HG03064 (cell line): ENCODE measurements around the gene ATP6V1B1.

ENCODE experiments used
- ATAC-seq: cut with Tn5 transposase; IDR thresholded peaks from one replicate; pipeline ENCODE4 v1.9.1; 2021; ENCODE audit warnings: low read depth; ENCODE audit not compliant: unreplicated experiment

The ATP6V1B1 gene

DNA sequence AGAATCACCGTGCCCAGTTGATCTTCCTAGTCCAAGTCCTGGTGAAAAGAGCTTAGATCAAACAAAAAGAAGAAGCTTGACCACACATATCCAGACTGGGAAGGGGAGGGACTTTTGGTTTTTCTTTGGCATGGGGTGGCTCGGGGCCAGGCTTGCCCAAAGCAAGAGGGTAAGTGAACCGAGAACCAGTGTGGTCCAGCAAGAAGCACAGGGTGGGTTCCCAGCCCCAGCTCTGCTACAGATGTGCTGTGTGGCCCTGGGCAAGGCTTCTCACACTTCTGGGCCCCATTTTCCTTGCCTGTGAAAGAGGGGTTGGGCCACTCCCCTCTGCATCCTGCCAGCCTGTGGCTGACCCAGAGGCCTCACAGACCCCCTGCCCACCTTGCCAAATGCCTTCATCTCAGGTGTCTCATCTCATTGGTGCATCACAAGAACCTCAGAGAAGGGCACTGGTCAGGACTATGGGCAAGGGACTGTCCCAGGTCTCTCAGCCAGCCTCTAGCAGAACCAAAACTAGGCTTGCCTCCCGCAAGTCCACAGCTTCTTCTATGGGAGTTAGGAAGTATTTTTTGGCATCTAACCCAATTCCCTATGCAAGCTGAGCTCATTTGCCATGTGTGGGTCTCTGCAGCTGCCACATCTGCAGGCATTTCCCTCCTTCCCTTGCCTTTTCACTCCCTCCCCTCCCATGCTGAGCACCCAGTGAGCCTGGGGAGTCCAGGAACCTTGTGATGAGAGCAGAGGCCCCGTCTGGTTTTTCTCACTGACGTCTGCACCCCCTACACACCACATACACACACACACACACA, 6.9 kb downstream of the ATP6V1B1 start:
- no peak for ATAC-seq

GRCh38 chr2:70943205-70943871, 7.6 kb downstream of the ATP6V1B1 start:
- ATAC-seq, result no peak

- ATAC-seq, result no peak
Observed at GRCh38 chr2:70944111-70944690, 8.5 kb downstream of the ATP6V1B1 start.

DNA sequence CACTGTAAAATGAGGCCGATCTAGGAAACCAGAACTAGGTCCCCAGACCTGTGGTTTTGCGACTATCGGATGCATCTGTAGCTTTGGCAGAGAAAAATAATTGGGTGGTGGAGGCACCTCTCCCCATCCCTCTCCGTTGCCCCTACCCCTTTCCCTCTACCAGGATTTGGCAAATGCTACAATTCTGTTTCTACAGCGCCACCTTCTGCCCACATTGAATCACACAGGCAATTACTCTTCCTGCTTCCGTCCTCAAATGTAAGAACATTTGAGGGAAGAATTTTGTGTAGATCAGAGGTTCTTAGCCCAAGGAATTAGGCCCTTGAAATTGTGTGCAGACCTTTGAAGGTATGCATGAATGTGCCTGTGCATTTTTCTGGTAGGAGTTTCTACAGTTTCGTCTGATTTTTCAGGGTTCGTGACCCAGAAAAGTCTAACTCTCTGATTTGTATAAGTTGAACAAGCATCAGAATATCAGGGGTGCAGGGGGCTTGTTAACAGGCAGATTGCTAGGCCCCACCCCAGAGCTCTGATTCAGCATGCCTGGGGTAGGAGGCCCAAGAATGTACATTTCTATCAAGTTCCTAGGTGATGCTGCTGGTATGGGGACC, 11.2 kb downstream of the ATP6V1B1 start:
- no peak for ATAC-seq

DNA sequence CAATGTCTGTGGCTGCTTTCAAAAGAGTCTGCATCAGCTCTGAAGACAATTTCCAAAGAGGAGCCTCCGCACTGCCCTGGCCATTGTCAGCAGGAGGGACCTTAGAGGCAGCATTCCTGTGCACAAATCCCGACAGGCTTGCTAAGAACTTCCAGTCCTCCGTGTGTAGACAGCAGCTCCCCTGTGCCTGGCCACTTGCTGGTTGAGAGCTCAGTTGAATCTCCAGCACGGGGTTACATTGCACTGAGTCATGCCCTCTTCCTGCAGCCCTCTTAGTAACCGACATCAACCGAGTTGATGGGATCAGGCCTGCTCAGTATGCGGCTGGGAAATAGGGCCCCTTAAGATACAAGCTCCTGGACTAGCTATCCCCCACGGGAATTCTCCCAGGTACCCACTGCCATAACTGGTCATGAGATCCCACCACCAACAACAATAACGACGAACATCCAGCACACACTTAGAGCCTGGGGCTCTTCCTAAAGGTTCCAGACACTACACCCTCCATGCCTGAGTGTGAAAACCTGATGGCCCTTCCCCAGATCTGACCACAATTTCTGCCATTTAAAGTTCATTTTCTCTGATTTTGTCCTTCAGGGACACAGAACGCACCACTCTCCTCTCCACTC, 12.0 kb downstream of the ATP6V1B1 start:
- ATAC-seq, result no peak

- peak; percentile 75 for ATAC-seq
Observed at GRCh38 chr2:70948337-70949003, 12.8 kb downstream of the ATP6V1B1 start.

DNA sequence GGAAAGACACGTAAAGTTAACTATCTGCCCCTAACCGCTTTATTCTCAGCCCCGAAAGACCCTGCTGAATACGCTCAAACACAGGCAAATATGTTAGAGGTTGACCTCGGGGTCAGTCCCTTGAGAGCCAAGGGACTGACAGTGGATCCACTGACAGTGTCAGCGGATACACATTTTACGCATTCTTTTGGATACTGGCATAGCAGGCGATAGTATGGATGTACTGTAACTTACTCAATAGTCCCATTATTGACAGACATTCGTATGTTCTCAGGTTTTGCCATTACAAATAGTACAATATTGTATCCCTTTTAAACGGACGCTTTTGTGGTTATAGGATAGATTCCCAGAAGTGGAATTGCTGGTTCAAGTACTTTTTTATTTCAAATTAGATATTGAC, 13.4 kb downstream of the ATP6V1B1 start:
- no peak for ATAC-seq

GRCh38 chr2:70954886-70955285, 19.2 kb downstream of the ATP6V1B1 start:
- ATAC-seq, result no peak

DNA sequence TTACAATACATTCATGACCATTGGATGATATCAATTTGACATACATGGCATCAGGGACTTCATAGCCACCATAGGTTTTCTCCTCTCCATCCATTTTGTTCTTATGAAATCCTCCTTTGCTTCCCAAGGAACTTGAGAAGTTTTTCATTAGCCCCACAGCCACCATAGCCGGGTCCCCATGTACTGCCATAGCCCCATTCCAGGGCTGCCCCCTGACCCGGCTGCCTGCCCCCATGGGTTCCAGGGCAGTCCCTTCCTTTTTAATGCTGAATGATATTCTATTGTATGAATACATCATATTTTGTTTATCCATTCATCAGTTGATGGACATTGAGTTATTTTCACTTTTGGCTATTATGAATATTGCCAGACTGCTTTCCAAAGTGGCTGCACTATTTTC, 20.4 kb downstream of the ATP6V1B1 start:
- no peak for ATAC-seq

- no peak for ATAC-seq
Observed at GRCh38 chr2:70957798-70958197, 22.1 kb downstream of the ATP6V1B1 start.

DNA sequence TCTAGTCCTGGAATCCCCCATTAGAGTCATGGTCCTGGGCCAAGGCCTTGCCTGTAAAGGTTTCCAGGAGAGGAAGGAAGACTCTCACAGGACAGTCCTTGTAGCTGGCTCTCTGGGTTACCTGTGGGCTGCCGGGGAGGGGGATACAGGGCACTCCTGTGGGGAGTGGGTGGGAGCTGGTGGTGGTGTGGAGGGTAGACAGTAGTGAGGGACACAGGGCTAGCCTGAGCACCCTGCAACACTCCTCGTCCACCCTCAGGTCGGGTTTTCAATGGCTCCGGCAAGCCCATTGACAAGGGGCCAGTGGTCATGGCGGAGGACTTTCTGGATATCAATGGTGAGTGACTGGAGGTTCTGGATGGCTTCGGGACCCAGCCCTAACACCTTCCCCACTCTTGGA, 23.1 kb downstream of the ATP6V1B1 start:
- no peak for ATAC-seq

- ATAC-seq, result no peak
Observed at GRCh38 chr2:70959271-70959761, 23.6 kb downstream of the ATP6V1B1 start.

GRCh38 chr2:70959851-70960832, 24.4 kb downstream of the ATP6V1B1 start:
- no peak for ATAC-seq

DNA sequence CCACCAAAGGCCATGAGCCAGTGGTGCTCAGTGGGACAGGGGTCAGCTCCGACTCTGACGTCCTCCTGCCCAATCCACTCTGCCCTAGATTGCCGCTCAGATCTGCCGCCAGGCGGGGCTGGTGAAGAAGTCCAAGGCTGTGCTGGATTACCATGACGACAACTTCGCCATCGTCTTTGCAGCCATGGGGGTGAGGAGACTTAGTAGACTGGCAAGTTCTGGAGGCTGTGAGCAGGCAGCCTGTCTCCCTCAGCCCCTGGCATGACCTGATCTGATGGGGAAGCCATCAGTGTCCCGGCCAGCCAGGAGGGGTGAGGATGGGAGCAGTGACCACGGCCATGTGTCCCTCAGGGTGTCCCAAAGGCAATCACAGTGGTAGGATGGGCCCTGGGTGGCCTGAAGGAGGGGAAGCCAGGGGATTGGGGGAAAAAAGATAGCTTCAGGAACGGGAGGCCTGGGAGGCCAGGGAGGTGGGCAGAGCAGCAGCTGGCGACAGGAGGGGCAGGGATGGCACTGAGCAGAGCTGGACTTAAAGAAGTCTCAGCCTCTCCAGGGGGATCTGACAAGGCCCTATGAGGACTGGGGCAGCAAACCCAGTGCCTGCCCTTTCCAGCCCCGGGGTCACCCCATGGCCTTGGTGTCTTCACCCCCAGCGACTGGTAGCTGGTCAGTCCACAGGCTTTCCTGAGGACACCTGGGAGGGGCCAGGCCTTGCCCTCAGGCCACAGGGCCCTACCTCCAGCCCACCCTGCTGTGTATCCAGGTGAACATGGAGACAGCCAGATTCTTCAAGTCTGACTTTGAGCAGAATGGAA, 25.3 kb downstream of the ATP6V1B1 start:
- ATAC-seq, result no peak

DNA sequence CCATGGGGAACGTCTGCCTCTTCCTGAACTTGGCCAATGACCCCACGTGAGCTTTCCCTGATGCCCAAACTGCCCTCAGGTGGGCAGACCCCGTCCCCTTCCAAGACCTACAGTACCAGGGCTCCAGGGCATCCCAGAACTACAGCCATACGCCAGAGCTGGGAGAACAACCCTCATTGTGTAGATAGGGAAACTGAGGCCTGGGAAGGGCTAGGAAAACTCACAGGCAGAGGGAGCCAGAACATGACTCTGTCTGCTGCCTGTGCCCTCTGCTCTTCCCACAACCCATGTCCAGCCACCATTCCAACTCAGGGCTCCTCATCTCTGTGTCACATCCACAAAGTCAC, 25.9 kb downstream of the ATP6V1B1 start:
- no peak for ATAC-seq

DNA sequence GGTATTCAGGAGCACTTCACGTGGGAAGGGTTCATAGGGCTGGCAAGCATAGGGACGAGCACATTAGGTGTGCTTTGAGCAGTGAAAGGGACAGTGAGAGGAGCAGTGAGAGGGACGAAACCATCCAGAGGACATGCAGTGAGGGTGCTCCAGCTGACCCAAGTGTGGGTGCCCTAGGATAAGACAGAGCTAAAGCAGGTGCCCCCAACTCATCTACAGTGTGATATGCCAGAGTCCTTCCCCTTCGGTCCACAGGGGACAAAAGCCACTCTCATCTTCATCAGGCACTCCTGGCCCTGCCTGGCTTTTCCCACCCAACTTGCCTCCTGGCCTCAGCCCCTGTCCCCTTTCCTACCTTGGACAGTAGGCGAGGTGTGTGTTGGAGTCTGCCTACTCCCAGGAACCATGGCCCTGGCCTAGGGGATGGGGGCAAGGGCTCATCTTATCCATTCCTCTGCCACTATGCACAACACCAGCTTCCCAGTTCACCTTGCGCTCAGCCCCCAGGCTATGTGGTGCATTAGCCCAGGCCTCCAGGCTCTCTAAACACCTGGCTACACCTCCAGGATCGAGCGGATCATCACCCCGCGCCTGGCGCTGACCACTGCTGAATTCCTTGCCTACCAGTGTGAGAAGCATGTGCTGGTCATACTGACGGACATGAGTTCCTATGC, 26.6 kb downstream of the ATP6V1B1 start:
- ATAC-seq, result no peak
